SK-N-MC (cell line): ENCODE measurements around the gene DUSP9.
"Not testable (repeated sequence)": the region's sequence is repeated elsewhere in the genome, so short reads cannot be mapped to it uniquely, and the experiment has no call there.

Source experiments
- DNase-seq: peaks from one replicate; pipeline ENCODE4 v3.0.0-alpha.2; 2011; ENCODE audit warnings: low read depth, low spot score
- H3K27ac ChIP-seq: fragments of 200-600 bp; sonication (generic); 2 replicates; pipeline ENCODE4 v1.5.1; 2016; ENCODE audit warnings: mixed run types
- H3K36me3 ChIP-seq: fragments of 200-600 bp; sonication (generic); 2 replicates; pipeline ENCODE4 v1.6.1; 2017; ENCODE audit warnings: antibody characterized with exemption, low read length, mixed read lengths; ENCODE audit not compliant: insufficient read depth
- H3K4me3 ChIP-seq: fragments of 200-600 bp; sonication (generic); 2 replicates; pipeline ENCODE4 v1.5.1; 2016
- H3K9ac ChIP-seq: fragments of 200-600 bp; sonication (generic); 2 replicates; pipeline ENCODE4 v1.8.0; 2017; ENCODE audit warnings: mixed run types, mixed read lengths; ENCODE audit not compliant: insufficient read length
- H3K9me3 ChIP-seq: fragments of 200-600 bp; sonication (generic); 2 replicates; pipeline ENCODE4 v1.6.1; 2017; ENCODE audit warnings: low read depth, mild to moderate bottlenecking, antibody characterized with exemption, low read length, moderate library complexity, mixed read lengths
- EZH2 ChIP-seq: fragments of 200-600 bp; sonication (generic); IDR thresholded peaks from one replicate; pipeline ENCODE4 v1.6.1; 2017; ENCODE audit warnings: antibody characterized with exemption
- FOXP2 ChIP-seq: optimal IDR thresholded peaks from 2 replicates; pipeline ENCODE3; 2011; ENCODE audit warnings: mild to moderate bottlenecking, moderate library complexity; ENCODE audit not compliant: insufficient read depth; ENCODE audit errors: extremely low read length, control extremely low read depth
- POLR2AphosphoS5 ChIP-seq: IDR thresholded peaks from 2 replicates; pipeline ENCODE4 v1.6.1; 2012; ENCODE audit warnings: mild to moderate bottlenecking, low read depth, low read length, borderline replicate concordance

The DUSP9 gene, protein sequence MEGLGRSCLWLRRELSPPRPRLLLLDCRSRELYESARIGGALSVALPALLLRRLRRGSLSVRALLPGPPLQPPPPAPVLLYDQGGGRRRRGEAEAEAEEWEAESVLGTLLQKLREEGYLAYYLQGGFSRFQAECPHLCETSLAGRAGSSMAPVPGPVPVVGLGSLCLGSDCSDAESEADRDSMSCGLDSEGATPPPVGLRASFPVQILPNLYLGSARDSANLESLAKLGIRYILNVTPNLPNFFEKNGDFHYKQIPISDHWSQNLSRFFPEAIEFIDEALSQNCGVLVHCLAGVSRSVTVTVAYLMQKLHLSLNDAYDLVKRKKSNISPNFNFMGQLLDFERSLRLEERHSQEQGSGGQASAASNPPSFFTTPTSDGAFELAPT

DNA sequence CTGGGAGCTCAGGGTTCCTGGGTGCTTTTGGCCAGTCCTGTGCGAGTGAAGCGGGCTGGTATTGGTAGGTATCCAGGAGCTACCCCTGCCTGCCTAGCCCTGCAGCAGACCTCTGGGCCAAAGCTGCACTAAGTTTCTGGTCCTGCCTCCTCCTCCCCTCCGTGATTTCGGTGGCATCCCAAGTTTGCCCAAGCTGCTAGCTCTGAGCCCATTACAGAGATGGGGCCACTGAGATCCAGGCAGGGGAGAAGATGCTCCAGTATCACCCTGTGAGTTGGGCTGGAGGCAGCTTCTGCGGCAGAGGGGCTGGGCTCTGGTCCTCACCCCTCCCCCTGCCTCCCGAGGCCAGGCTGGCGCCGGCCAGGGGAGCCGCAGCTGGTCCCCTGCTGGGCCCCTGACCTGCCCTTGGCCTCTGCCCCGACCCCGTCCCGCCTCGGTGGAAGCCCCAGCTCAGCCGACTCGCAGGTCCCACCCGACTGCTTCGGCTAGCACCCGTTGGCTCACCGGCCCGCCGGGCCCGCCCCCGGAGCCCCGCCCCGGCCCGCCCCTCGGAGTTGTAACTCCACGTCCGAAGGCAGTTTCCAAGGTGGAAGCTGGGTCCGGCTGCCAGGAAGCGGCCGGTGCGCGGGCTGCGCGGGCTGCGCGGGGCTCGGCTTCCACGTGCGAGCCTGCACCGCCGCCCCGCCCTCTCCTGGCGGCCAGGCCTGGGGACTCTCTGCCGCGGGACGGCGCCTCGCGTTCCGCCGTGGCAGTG, at the start of gene DUSP9:
DUSP9 (plus strand) TSS at position 584 of the 754 bp plus-strand sequence. CDS start 751 bp downstream, outside the sequence.
- Histone ChIP-seq H3K4me3 (no peak within 1 kb of the TSS), H3K27ac (no peak within 1 kb of the TSS), H3K36me3 (no peaks in the 10 kb centered on the region), H3K9me3 (no peaks in the 10 kb centered on the region), H3K9ac (no peak within 1 kb of the TSS)
- no peak for DNase-seq
- TF ChIP-seq POLR2AphosphoS5 (no peak), FOXP2 (no peak), EZH2 (no peak)

DNA sequence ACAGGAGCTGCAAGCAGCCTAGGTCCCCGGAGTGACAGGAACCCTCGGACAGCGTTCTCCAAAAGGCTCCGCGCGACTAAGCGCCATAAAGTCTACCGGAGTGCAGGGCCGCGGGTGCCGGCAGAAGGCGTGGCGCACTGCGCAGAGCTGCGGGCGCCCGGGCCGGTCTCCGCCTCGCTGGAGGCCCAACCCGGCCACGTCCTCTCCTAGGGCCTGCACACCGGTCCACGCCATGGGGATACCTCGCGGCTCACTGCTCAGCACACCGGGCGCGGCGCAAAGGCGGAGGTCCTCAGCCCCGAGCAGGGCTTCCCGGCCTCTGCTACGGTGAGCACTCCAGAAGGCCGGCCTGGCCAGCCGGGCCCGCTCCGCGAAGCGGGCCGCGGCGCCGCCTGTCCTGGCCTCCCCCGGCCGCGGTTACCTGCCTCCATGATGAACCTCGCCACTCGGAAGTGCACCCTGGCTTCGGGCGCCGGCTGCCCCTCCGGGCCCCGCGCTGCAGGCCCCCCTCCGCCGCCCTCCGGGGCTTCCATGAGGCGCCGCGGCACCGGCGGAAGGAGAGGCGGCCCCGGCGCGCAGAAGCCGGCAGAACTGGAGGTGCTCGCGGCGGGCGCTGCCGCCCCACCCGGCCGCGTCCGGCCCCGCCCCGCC, 48.3 kb upstream of the DUSP9 start, which contains the start of gene CCNQ:
CCNQ (minus strand) TSS at position 599 of the 651 bp plus-strand sequence; CDS start at position 533, 66 bp downstream.
- peak within 1 kb of the TSS; percentile 83 for H3K4me3 ChIP-seq
- DNase-seq, result no peak
- H3K9me3 ChIP-seq, result no peaks in the 10 kb centered on the region
- no peak within 1 kb of the TSS for H3K27ac ChIP-seq
- no peaks in the 10 kb centered on the region for H3K36me3 ChIP-seq
- no peak for TF ChIP-seq EZH2
- no peak for TF ChIP-seq FOXP2
- TF ChIP-seq POLR2AphosphoS5, result no peak
- peak within 1 kb of the TSS; percentile 81 for H3K9ac ChIP-seq

DNA sequence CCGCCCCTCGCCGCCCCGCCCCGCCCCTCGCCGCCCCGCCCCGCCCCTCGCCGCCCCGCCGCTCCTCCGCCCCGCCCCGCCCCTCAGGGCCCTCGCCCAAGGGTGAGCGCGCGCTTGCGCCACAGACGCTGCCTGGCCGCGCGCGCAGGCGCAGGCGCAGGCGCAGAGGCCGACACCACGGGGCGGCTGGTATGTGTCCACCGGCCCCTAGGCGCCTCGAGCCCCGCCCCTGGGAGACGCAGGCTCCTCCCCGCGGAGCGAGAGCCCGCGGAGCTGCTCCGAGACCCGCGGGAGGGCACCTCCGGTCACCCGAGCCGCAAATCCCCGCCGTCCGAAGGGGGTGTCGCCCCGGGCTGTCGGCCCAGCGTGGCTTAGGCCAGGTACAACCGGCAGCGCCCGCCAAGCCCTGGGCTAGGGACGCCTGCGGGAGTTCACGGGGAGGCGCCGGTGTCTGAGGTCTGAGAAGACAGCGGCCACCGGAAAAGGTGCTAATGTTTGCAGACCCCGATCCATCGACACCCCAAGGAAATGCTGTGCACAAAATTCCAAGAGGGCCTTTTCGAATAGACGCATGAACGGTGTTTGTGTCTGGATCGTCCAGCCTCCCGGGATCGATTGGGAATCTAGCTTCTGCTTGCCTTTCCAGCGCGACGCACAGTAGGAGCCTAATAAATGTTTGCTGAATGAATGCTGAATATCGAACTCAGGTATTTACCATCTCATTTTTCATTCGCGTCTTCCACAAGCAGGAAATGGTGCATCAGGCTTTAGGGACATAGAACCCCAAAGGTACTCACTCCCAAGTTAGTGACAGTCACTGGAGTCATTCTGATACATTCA, 47.6 kb upstream of the DUSP9 start:
- H3K27ac ChIP-seq, result no peak overlapping the region
- no peak for DNase-seq

DNA sequence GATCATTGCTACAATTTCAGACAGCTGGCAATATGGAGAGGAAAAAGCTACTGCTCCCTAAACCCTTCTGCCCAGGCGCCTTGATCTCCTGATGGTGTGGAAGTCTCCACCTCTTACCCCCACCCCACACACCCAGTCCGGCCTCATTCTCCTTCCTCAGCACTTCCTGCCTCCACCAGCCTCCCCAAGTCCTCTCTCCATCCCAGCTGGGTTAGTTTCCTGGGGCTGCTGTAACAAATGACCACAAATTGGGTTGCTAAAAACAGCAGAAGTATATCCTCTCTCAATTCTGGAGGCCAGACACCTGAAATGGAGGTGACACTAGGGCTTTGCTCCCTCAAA, 47.0 kb upstream of the DUSP9 start:
- Histone ChIP-seq H3K9ac (peak overlapping the region; percentile 81), H3K36me3 (no peaks in the 10 kb centered on the region), H3K9me3 (no peaks in the 10 kb centered on the region), H3K27ac (no peak overlapping the region), H3K4me3 (peak overlapping the region; percentile 83)
- TF ChIP-seq FOXP2 (no peak), EZH2 (no peak), POLR2AphosphoS5 (no peak)
- no peak for DNase-seq

More for the DNA sequence above, 47.6 kb upstream of the DUSP9 start:
- Histone ChIP-seq H3K36me3 (no peaks in the 10 kb centered on the region), H3K4me3 (peak overlapping the region; percentile 83), H3K9me3 (no peaks in the 10 kb centered on the region), H3K9ac (peak overlapping the region; percentile 81)
- TF ChIP-seq EZH2 (no peak), POLR2AphosphoS5 (peak; percentile 62; the same call in 1 of the 2 replicates)

- no peak for DNase-seq
- Histone ChIP-seq H3K9me3 (no peaks in the 10 kb centered on the region), H3K4me3 (no peak overlapping the region), H3K36me3 (no peaks in the 10 kb centered on the region), H3K9ac (no peak overlapping the region), H3K27ac (no peak overlapping the region)
- no peak for TF ChIP-seq POLR2AphosphoS5
- no peak for TF ChIP-seq FOXP2
- no peak for TF ChIP-seq EZH2
These were observed 46.1 kb upstream of the DUSP9 start for GRCh38 chrX:153600921-153601320.

DNA sequence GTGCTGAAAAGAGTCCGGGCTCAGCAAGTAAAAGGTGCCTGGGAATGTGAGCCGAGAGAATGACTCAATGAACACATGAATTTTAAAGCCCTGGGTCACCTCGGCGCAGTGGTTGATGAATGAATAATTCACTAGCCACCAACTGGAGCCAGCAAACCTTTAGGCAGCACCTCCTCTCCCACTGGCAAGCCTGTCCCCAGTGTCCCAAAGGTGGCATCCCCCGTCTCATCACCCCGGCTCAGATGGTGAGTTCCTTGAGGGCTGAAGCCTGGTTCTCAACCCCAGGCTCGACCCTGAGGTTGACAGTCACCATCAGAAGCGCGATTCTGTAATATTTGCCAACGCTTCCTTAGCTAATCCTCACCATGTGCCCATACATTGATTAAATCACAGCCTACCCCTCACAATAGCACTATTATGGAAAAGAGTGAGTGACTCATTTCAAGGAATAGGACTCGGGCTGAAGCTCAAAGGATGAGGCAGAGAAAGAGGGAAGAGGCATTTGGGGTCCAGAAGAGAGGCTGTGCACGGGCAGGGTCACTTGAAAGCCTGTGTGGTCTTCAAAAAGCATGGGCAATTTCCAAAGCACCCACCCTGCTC, 45.4 kb upstream of the DUSP9 start:
- Histone ChIP-seq H3K4me3 (no peak overlapping the region), H3K36me3 (no peaks in the 10 kb centered on the region), H3K27ac (no peak overlapping the region), H3K9ac (no peak overlapping the region), H3K9me3 (no peaks in the 10 kb centered on the region)
- DNase-seq, result no peak
- TF ChIP-seq EZH2, result no peak
- no peak for TF ChIP-seq POLR2AphosphoS5
- no peak for TF ChIP-seq FOXP2

DNA sequence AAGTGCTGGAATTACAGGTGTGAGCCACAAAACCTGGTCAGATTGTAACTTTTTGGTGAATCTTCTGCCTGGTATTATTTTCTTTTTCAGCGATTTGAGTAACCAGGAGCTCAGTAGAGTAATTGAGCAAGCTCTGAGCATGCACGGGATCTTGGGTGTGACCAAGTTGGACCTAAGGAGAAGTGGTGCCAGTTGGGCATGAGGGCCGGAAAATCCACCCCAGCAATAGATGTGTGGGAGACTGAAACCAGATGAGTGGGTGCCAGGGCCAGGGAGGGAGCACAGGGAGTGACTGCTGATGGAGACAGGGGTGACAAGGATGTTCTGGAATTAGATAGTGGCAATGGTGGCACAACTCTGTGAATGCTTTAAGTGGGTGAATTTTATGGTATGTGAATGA, 44.4 kb upstream of the DUSP9 start:
- no peak for DNase-seq
- no peaks in the 10 kb centered on the region for H3K9me3 ChIP-seq
- TF ChIP-seq POLR2AphosphoS5 (no peak), FOXP2 (no peak), EZH2 (no peak)
- no peak overlapping the region for H3K4me3 ChIP-seq
- H3K9ac ChIP-seq, result no peak overlapping the region
- no peaks in the 10 kb centered on the region for H3K36me3 ChIP-seq
- no peak overlapping the region for H3K27ac ChIP-seq

GRCh38 chrX:153603131-153603656, 43.8 kb upstream of the DUSP9 start:
- no peak for DNase-seq
- Histone ChIP-seq H3K9ac (no peak overlapping the region), H3K9me3 (no peaks in the 10 kb centered on the region), H3K36me3 (no peaks in the 10 kb centered on the region), H3K27ac (no peak overlapping the region), H3K4me3 (no peak overlapping the region)
- TF ChIP-seq POLR2AphosphoS5, result no peak
- TF ChIP-seq FOXP2, result no peak
- TF ChIP-seq EZH2, result no peak

DNA sequence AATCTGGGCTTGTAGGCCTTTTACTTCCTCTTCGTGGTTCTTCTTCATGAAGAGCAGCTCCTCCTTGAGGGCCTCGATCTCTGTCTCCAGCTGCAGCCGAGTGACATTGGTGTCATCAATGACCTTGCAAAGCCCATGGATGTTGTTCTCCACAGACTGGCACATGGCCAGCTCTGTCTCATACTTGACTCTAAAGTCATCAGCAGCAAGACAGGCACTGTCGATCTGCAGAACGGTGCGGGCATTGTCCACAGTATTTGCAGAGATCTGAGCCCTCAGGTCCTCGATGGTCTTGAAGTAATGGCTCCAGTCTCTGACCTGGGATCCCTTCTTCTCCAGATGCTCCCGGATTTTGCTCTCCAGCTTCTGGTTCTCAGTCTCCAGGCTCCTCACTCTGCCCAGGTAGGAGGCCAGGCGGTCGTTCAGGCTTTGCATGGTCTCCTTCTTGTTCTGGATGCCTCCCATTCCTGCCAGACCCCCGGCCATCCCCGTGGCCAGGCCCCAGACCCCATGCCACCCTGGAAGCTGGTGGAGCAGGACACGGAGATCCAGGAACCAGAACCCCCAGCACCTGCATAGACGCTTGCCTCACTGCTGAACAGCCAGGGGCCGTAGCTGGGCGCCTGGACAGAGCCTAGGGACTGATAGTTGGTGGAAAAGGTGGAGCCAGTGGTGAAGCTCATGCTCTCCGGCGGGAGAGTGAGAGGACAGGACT, 42.2 kb upstream of the DUSP9 start:
- DNase-seq, H3K9me3 ChIP-seq, H3K27ac ChIP-seq, H3K9ac ChIP-seq, H3K4me3 ChIP-seq, H3K36me3 ChIP-seq: not testable (repeated sequence)
